ENCODE measurements around the gene TSC22D1.
"Not testable (repeated sequence)": the region's sequence is repeated elsewhere in the genome, so short reads cannot be mapped to it uniquely, and the experiment has no call there.

Gene TSC22D1

GRCh38 chr13:44498502-44498901 lies 77.6 kb downstream of the TSC22D1 start:
- DNase-seq = no peak

- DNase-seq = no peak
These were observed 78.3 kb downstream of the TSC22D1 start for GRCh38 chr13:44497801-44498200.

GRCh38 chr13:44493213-44493812 lies 82.8 kb downstream of the TSC22D1 start:
- no peak for DNase-seq

GRCh38 chr13:44489751-44490150 lies 86.4 kb downstream of the TSC22D1 start:
- no peak for DNase-seq

- DNase-seq = no peak
These were observed 88.1 kb downstream of the TSC22D1 start for GRCh38 chr13:44487989-44488388.

- DNase-seq = no peak
These were observed 91.5 kb downstream of the TSC22D1 start for GRCh38 chr13:44484562-44485138.

GRCh38 chr13:44474122-44474910 lies 101.8 kb downstream of the TSC22D1 start:
- no peak for DNase-seq

GRCh38 chr13:44471686-44472085 lies 104.4 kb downstream of the TSC22D1 start:
- DNase-seq = no peak

GRCh38 chr13:44470638-44471562 lies 105.2 kb downstream of the TSC22D1 start:
- no peak for DNase-seq

- no peak for DNase-seq
These were observed 107.3 kb downstream of the TSC22D1 start for GRCh38 chr13:44468874-44469273.

- DNase-seq = no peak
These were observed 110.8 kb downstream of the TSC22D1 start for GRCh38 chr13:44465318-44465717.

GRCh38 chr13:44464471-44464870 lies 111.7 kb downstream of the TSC22D1 start:
- DNase-seq = no peak

GRCh38 chr13:44463759-44464158 lies 112.4 kb downstream of the TSC22D1 start:
- DNase-seq = no peak

GRCh38 chr13:44459674-44460073 lies 116.5 kb downstream of the TSC22D1 start:
- no peak for DNase-seq

GRCh38 chr13:44458313-44458975 lies 117.7 kb downstream of the TSC22D1 start:
- DNase-seq = no peak

GRCh38 chr13:44456212-44456611 lies 119.9 kb downstream of the TSC22D1 start:
- DNase-seq = not testable (repeated sequence)

- DNase-seq = no peak
These were observed 120.4 kb downstream of the TSC22D1 start for GRCh38 chr13:44455769-44456168.

GRCh38 chr13:44453881-44454280 lies 122.2 kb downstream of the TSC22D1 start:
- DNase-seq = no peak

GRCh38 chr13:44453069-44453468 lies 123.1 kb downstream of the TSC22D1 start:
- DNase-seq = no peak

- no peak for DNase-seq
These were observed 123.7 kb downstream of the TSC22D1 start for GRCh38 chr13:44452418-44452817.

- no peak for DNase-seq
These were observed 124.5 kb downstream of the TSC22D1 start for GRCh38 chr13:44451651-44452050.

GRCh38 chr13:44451126-44451525 lies 125.0 kb downstream of the TSC22D1 start:
- DNase-seq = no peak
